HCT116 (cell line): ENCODE measurements around the gene HCN2. TPM values are rescaled to one million over a fixed set of nuclear protein-coding genes. Genes with fewer than 3 reads are reported as not detected.

Experiments
- ATAC-seq: fragments of 200-7000 bp; cut with Tn5 transposase; 2 replicates; pipeline ENCODE4 v1.9.1; 2020; ENCODE audit warnings: mild to moderate bottlenecking, moderate library complexity
- BruUV-seq: library from RNA; stranded (reverse); fragments of 400-500 nt; replicated peaks from 2 replicates; lab custom pipeline; 2021; lab: Mats Ljungman, UMichigan
- CTCF ChIA-PET: fragments of 300-600 bp; sonication (Branson Sonifier 250); formaldehyde crosslinking; loops from one replicate; lab custom pipeline; 2021; ENCODE audit warnings: antibody characterized with exemption; lab: Charles Lee
- POLR2A ChIA-PET: fragments of 300-600, 350-600 bp; sonication (Branson Sonifier 250); formaldehyde crosslinking; loops from one replicate; lab custom pipeline; 2021; ENCODE audit warnings: antibody characterized with exemption; lab: Charles Lee
- RAD21 ChIA-PET, 2 experiments: fragments of 300-600 bp; sonication (Branson Sonifier 250); formaldehyde crosslinking; loops; one replicate each; lab custom pipeline; 2023; ENCODE audit warnings: low total read pairs in 2 of 2; ENCODE audit not compliant: uncharacterized antibody in 2 of 2, unreplicated experiment in 2 of 2, low non-redundant PET in 1 of 2; lab: Charles Lee
- DNase-seq: peaks from one replicate; pipeline ENCODE4 v3.0.0-alpha.2; 2010; ENCODE audit warnings: low read depth, low spot score
- H2AFZ ChIP-seq: fragments of 200-600 bp; shearing (Covaris generic), sonication (generic); 2 replicates; pipeline ENCODE4 v1.6.1; 2017; ENCODE audit warnings: low read depth, mixed run types, mixed read lengths, antibody characterized with exemption, low read length; ENCODE audit not compliant: poor library complexity, severe bottlenecking
- H3K27ac ChIP-seq: 2 replicates; pipeline ENCODE4 v1.5.1; 2012; ENCODE audit warnings: low read depth, low read length
- H3K27me3 ChIP-seq: fragments of 200-600 bp; sonication (generic); 2 replicates; pipeline ENCODE4 v1.6.1; 2016; ENCODE audit warnings: mixed run types, low read length, mixed read lengths; ENCODE audit not compliant: insufficient read depth
- H3K36me3 ChIP-seq, 2 experiments: fragments of 200-500 bp in 1 of 2; fragments of 200-600 bp in 1 of 2; sonication (Bioruptor generic) in 1 of 2; sonication (generic) in 1 of 2; 2 replicates each; pipeline versions ENCODE4 v1.5.1 to v1.6.1; 2014 to 2016; ENCODE audit warnings: low read length in 2 of 2, inconsistent platforms in 1 of 2, mixed read lengths in 1 of 2, mixed run types in 1 of 2; ENCODE audit not compliant: insufficient read depth in 2 of 2, control insufficient read depth in 1 of 2
- H3K4me1 ChIP-seq, 2 experiments: fragments of 200-600 bp in 1 of 2; sonication (generic) in 1 of 2; 2 replicates each; pipeline versions ENCODE4 v1.5.1 to v1.6.1; 2012 to 2017; ENCODE audit warnings: low read length in 2 of 2, inconsistent platforms in 1 of 2, mild to moderate bottlenecking in 1 of 2, mixed read lengths in 1 of 2, mixed run types in 1 of 2, moderate library complexity in 1 of 2; ENCODE audit not compliant: insufficient read depth in 2 of 2, control insufficient read depth in 1 of 2
- H3K4me2 ChIP-seq: fragments of 200-600 bp; sonication (generic); 2 replicates; pipeline ENCODE4 v1.6.1; 2017; ENCODE audit warnings: mixed run types, low read length, mixed read lengths
- H3K4me3 ChIP-seq, 2 experiments: fragments of 200-600 bp in 1 of 2; sonication (generic) in 1 of 2; replicated peaks in 1 of 2; 2 replicates each; pipeline ENCODE4 v1.5.1; 2011 to 2016; ENCODE audit warnings: low read length in 2 of 2, control low read depth in 1 of 2, low read depth in 1 of 2, mild to moderate bottlenecking in 1 of 2, mixed read lengths in 1 of 2, mixed run types in 1 of 2
- H3K79me2 ChIP-seq: fragments of 200-600 bp; sonication (generic); 2 replicates; pipeline ENCODE4 v1.6.1; 2017; ENCODE audit warnings: mild to moderate bottlenecking, mixed run types, low read length, moderate library complexity, mixed read lengths; ENCODE audit not compliant: insufficient read depth
- H3K9ac ChIP-seq: fragments of 200-600 bp; sonication (generic); 2 replicates; pipeline ENCODE4 v1.6.1; 2016; ENCODE audit warnings: low read length, mixed read lengths
- H3K9me2 ChIP-seq: fragments of 200-600 bp; sonication (generic), shearing (Covaris generic); 2 replicates; pipeline ENCODE4 v1.6.1; 2017; ENCODE audit warnings: mixed run types, mild to moderate bottlenecking, moderate library complexity; ENCODE audit not compliant: insufficient read depth
- H3K9me3 ChIP-seq, 2 experiments: fragments of 200-500 bp in 1 of 2; fragments of 200-600 bp in 1 of 2; sonication (Bioruptor generic) in 1 of 2; sonication (generic) in 1 of 2; 2 replicates each; pipeline ENCODE4 v1.6.1; 2014 to 2017; ENCODE audit warnings: low read length in 2 of 2, mixed read lengths in 2 of 2, inconsistent platforms in 1 of 2, low read depth in 1 of 2, mild to moderate bottlenecking in 1 of 2, mixed run types in 1 of 2, moderate library complexity in 1 of 2; ENCODE audit not compliant: control insufficient read depth in 1 of 2, insufficient read depth in 1 of 2
- H4K20me1 ChIP-seq: fragments of 200-600 bp; sonication (generic), shearing (Covaris generic); 2 replicates; pipeline ENCODE4 v1.6.1; 2017; ENCODE audit warnings: mixed run types, mild to moderate bottlenecking, moderate library complexity; ENCODE audit not compliant: insufficient read depth
- ATF3 ChIP-seq: IDR thresholded peaks from 2 replicates; pipeline ENCODE4 v1.6.1; 2012
- CBX3 ChIP-seq: IDR thresholded peaks from 2 replicates; pipeline ENCODE4 v1.6.1; 2012; ENCODE audit warnings: low read depth
- CEBPB ChIP-seq: IDR thresholded peaks from 2 replicates; pipeline ENCODE4 v1.6.1; 2012; ENCODE audit warnings: low read depth
- EGR1 ChIP-seq: IDR thresholded peaks from 2 replicates; pipeline ENCODE4 v1.6.1; 2012; ENCODE audit warnings: low read depth
- ELF1 ChIP-seq: IDR thresholded peaks from 2 replicates; pipeline ENCODE4 v1.6.1; 2012; ENCODE audit warnings: low read depth, borderline replicate concordance
- EZH2 ChIP-seq: fragments of 200-600 bp; sonication (generic); IDR thresholded peaks from 2 replicates; pipeline ENCODE4 v1.6.1; 2017; ENCODE audit warnings: antibody characterized with exemption, mixed run types
- EZH2phosphoT487 ChIP-seq: fragments of 200-600 bp; IDR thresholded peaks from 2 replicates; pipeline ENCODE4 v1.6.1; 2018; ENCODE audit warnings: antibody characterized with exemption, borderline replicate concordance
- JUND ChIP-seq: IDR thresholded peaks from 2 replicates; pipeline ENCODE4 v1.6.1; 2012
- POLR2AphosphoS5 ChIP-seq: IDR thresholded peaks from 2 replicates; pipeline ENCODE4 v1.6.1; 2011; ENCODE audit warnings: mild to moderate bottlenecking, low read depth, low read length, moderate library complexity
- RAD21 ChIP-seq: IDR thresholded peaks from 2 replicates; pipeline ENCODE4 v1.6.1; 2012; ENCODE audit warnings: low read depth, mild to moderate bottlenecking
- REST ChIP-seq: IDR thresholded peaks from 2 replicates; pipeline ENCODE4 v1.6.1; 2012; ENCODE audit warnings: low read depth
- SIN3A ChIP-seq: IDR thresholded peaks from 2 replicates; pipeline ENCODE4 v1.6.1; 2012; ENCODE audit warnings: low read depth
- SP1 ChIP-seq: IDR thresholded peaks from 2 replicates; pipeline ENCODE4 v1.6.1; 2012; ENCODE audit warnings: low read depth
- SRF ChIP-seq: IDR thresholded peaks from 2 replicates; pipeline ENCODE4 v1.6.1; 2012; ENCODE audit warnings: low read depth
- TCF7L2 ChIP-seq: IDR thresholded peaks from 2 replicates; pipeline ENCODE4 v1.7.0; 2011; ENCODE audit warnings: borderline replicate concordance, inconsistent platforms; ENCODE audit not compliant: insufficient read depth, insufficient read length; ENCODE audit errors: extremely low read depth
- YY1 ChIP-seq: IDR thresholded peaks from 2 replicates; pipeline ENCODE4 v1.6.1; 2011; ENCODE audit warnings: low read length, low read depth, moderate library complexity, mild to moderate bottlenecking; ENCODE audit not compliant: insufficient replicate concordance; ENCODE audit errors: extremely low read depth
- ZNF274 ChIP-seq: fragments of 200-500 bp; sonication (Bioruptor generic); IDR thresholded peaks from 2 replicates; pipeline ENCODE4 v1.6.1; 2014; ENCODE audit warnings: mild to moderate bottlenecking, low read depth, low read length, inconsistent platforms
- intact Hi-C: fragments of 100-400 bp; cut with micrococcal nuclease; formaldehyde crosslinking; loops from 2 replicates; pipeline ENCODE4 v1.10.0; 2022
- total RNA-seq: library from RNA; stranded (reverse); gene quantifications from one replicate; pipeline ENCODE4 v1.2.1, GENCODE V29; 2021; ENCODE audit not compliant: unreplicated experiment
- TF ChIP-seq, protein P1 (sequence below): IDR thresholded peaks from 2 replicates; pipeline ENCODE4 v1.6.1; 2011; ENCODE audit warnings: mild to moderate bottlenecking, low read length, moderate library complexity; ENCODE audit not compliant: insufficient replicate concordance; ENCODE audit errors: extremely low read depth
- TF ChIP-seq, protein P2 (sequence below): IDR thresholded peaks from 2 replicates; pipeline ENCODE4 v1.6.1; 2012

The HCN2 gene
- total RNA-seq, 1 experiment from 2014 or later, result 2.4 TPM

GRCh38 chr19:579111-579841 is 10.4 kb upstream of the HCN2 start:
- intact Hi-C loops, result no loop called here
- H3K4me3 ChIP-seq, result no peak overlapping the region
- no peaks in the 10 kb centered on the region for H3K27me3 ChIP-seq
- ChIA-PET RAD21 (interaction anchor here in 1 of 2 experiments (0.6 to 0.7 kb wide), 2 partner anchors 30 to 34 kb away, joined by 5 to 6 read pairs; no protein-coding TSS in a partner anchor), CTCF (no interaction called here), POLR2A (no interaction called here)
- peaks cover 19 to 48% of the 10 kb centered on the region in 2 experiments for H3K36me3 ChIP-seq
- no peak overlapping the region for H2AFZ ChIP-seq
- H3K9me3 ChIP-seq, result no peaks in the 10 kb centered on the region
- no peaks in the 10 kb centered on the region for H3K9me2 ChIP-seq
- peaks cover 67% of the 10 kb centered on the region for H3K79me2 ChIP-seq
- BruUV-seq, result no TSS peak
- no peak overlapping the region for H3K27ac ChIP-seq
- TF ChIP-seq SIN3A, result no peak
- no peak for TF ChIP-seq TCF7L2
- no peak for TF ChIP-seq ELF1
- TF ChIP-seq, protein P1, sequence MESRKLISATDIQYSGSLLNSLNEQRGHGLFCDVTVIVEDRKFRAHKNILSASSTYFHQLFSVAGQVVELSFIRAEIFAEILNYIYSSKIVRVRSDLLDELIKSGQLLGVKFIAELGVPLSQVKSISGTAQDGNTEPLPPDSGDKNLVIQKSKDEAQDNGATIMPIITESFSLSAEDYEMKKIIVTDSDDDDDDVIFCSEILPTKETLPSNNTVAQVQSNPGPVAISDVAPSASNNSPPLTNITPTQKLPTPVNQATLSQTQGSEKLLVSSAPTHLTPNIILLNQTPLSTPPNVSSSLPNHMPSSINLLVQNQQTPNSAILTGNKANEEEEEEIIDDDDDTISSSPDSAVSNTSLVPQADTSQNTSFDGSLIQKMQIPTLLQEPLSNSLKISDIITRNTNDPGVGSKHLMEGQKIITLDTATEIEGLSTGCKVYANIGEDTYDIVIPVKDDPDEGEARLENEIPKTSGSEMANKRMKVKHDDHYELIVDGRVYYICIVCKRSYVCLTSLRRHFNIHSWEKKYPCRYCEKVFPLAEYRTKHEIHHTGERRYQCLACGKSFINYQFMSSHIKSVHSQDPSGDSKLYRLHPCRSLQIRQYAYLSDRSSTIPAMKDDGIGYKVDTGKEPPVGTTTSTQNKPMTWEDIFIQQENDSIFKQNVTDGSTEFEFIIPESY, result no peak
- TF ChIP-seq EZH2, result no peak
- TF ChIP-seq REST, result no peak
- TF ChIP-seq, protein P2, sequence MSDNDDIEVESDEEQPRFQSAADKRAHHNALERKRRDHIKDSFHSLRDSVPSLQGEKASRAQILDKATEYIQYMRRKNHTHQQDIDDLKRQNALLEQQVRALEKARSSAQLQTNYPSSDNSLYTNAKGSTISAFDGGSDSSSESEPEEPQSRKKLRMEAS, result no peak
- no peak for TF ChIP-seq RAD21
- no peak for TF ChIP-seq JUND
- no peak for TF ChIP-seq SRF
- no peak for TF ChIP-seq ATF3
- no peak for TF ChIP-seq YY1
- no peak for TF ChIP-seq CEBPB
- no peak for TF ChIP-seq SP1
- TF ChIP-seq ZNF274, result no peak
- no peak for TF ChIP-seq CBX3
- no peak for TF ChIP-seq EGR1
- no peak for TF ChIP-seq POLR2AphosphoS5
- TF ChIP-seq EZH2phosphoT487, result no peak
- peaks cover 2 to 9% of the 10 kb centered on the region in 2 experiments; a peak in 3 of 4 replicates for H3K4me1 ChIP-seq
- H3K9ac ChIP-seq, result no peak overlapping the region
- peaks cover 6% of the 10 kb centered on the region; the same call in 1 of the 2 replicates for H4K20me1 ChIP-seq
- no peak for DNase-seq
- ATAC-seq, result no peak
- H3K4me2 ChIP-seq, result no peak overlapping the region
